Caco-2 (cell line): Measurements from ENCODE around the gene TMEM95. TPM values are rescaled to one million over a fixed set of nuclear protein-coding genes. Genes with fewer than 3 reads are reported as not detected.

Experiments
- BruUV-seq: library from RNA; stranded (reverse); fragments of 400-500 nt; replicated peaks from 2 replicates; lab custom pipeline; 2021; lab: Mats Ljungman, UMichigan
- CTCF ChIA-PET: fragments of 300-600 bp; sonication (Branson Sonifier 250); formaldehyde crosslinking; loops from one replicate; lab custom pipeline; 2022; ENCODE audit warnings: antibody characterized with exemption; lab: Charles Lee
- POLR2A ChIA-PET: fragments of 300-600 bp; sonication (Branson Sonifier 250); formaldehyde crosslinking; loops from one replicate; lab custom pipeline; 2022; ENCODE audit warnings: antibody characterized with exemption; lab: Charles Lee
- DNase-seq, 2 experiments: peaks; one replicate each; pipeline versions ENCODE4 v3.0.0 to v3.0.0-alpha.2; 2020 to 2022
- H3K27me3 ChIP-seq: replicated peaks from 2 replicates; pipeline ENCODE4 v1.6.0; 2011; ENCODE audit warnings: low read length; ENCODE audit not compliant: control insufficient read depth, insufficient read depth
- H3K36me3 ChIP-seq: 2 replicates; pipeline ENCODE4 v1.5.1; 2011; ENCODE audit warnings: low read length; ENCODE audit not compliant: control insufficient read depth, insufficient read depth
- H3K4me1 ChIP-seq: fragments of 250-450 bp; sonication (Bioruptor Pico); 2 replicates; pipeline ENCODE4 v1.5.1; 2020; ENCODE audit warnings: mild to moderate bottlenecking
- H3K4me3 ChIP-seq: 2 replicates; pipeline ENCODE4 v1.5.1; 2011; ENCODE audit warnings: low read depth, mild to moderate bottlenecking, control low read depth, low read length
- H3K9me3 ChIP-seq: fragments of 250-450 bp; sonication (Bioruptor Pico); 2 replicates; pipeline ENCODE4 v1.5.1; 2020; ENCODE audit warnings: mild to moderate bottlenecking, moderate library complexity
- H3K27ac Mint-ChIP-seq: one replicate; pipeline ENCODE4 v1.8.0; 2022; ENCODE audit warnings: mixed read lengths; ENCODE audit not compliant: unreplicated experiment
- H3K27me3 Mint-ChIP-seq: one replicate; pipeline ENCODE4 v1.8.0; 2022; ENCODE audit warnings: mixed read lengths; ENCODE audit not compliant: insufficient read depth, unreplicated experiment
- H3K36me3 Mint-ChIP-seq: one replicate; pipeline ENCODE4 v1.8.0; 2022; ENCODE audit warnings: mild to moderate bottlenecking, mixed read lengths; ENCODE audit not compliant: insufficient read depth, unreplicated experiment
- H3K4me1 Mint-ChIP-seq: one replicate; pipeline ENCODE4 v1.8.0; 2022; ENCODE audit warnings: low read depth, mixed read lengths; ENCODE audit not compliant: unreplicated experiment
- H3K4me3 Mint-ChIP-seq: one replicate; pipeline ENCODE4 v1.8.0; 2022; ENCODE audit warnings: mild to moderate bottlenecking, moderate library complexity, mixed read lengths; ENCODE audit not compliant: unreplicated experiment
- H3K9me3 Mint-ChIP-seq: one replicate; pipeline ENCODE4 v1.8.0; 2022; ENCODE audit warnings: mixed read lengths; ENCODE audit not compliant: unreplicated experiment
- intact Hi-C: fragments of 100-400 bp; cut with micrococcal nuclease; formaldehyde crosslinking; loops from one replicate; pipeline ENCODE4 v1.10.0; 2022; ENCODE audit not compliant: unreplicated experiment
- total RNA-seq: library from RNA; stranded (reverse); gene quantifications from 2 replicates; pipeline ENCODE4 v1.2.3, GENCODE V29; 2022
- TF ChIP-seq, protein P1 (sequence below), 2 experiments: fragments of 200-600 bp in 1 of 2; IDR thresholded peaks; 1 replicate in 1 of 2; 2 replicates in 1 of 2; pipeline versions ENCODE4 v1.5.1 to v1.8.0; 2011 to 2022; ENCODE audit warnings: antibody characterized with exemption in 1 of 2, control low read depth in 1 of 2, inconsistent platforms in 1 of 2, low read depth in 1 of 2, low read length in 1 of 2, mild to moderate bottlenecking in 1 of 2, moderate library complexity in 1 of 2; ENCODE audit not compliant: insufficient read depth in 1 of 2, severe bottlenecking in 1 of 2, unreplicated experiment in 1 of 2

Gene TMEM95
- total RNA-seq, 1 experiment from 2014 or later: not detected

DNA sequence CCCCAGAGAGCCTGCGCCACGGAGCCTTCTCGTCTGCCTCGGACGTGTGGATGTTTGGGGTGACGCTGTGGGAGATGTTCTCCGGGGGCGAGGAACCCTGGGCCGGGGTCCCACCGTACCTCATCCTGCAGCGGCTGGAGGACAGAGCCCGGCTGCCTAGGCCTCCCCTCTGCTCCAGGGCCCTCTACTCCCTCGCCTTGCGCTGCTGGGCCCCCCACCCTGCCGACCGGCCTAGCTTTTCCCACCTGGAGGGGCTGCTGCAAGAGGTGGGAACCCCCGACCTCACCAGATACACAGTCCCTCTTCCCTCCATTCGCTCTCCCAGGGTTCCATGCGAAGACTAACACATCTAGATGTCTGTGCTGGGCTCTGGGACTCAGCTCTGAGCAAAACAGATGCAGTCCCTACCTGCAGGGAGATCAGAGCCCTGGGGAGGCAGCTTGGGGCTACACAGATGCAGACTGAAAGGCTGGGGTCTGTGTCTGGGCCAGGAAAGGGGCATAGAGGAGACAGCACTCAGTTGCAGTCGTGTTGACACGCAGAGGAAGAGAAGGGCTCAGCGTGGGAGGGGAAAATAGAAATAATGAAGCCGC lies 29.6 kb downstream of the TMEM95 start:
- no peaks in the 10 kb centered on the region for H3K27me3 Mint-ChIP-seq
- no peaks in the 10 kb centered on the region for H3K9me3 Mint-ChIP-seq
- ChIA-PET CTCF (no interaction called here), POLR2A (no interaction called here)
- H3K27me3 ChIP-seq: no peaks in the 10 kb centered on the region
- no peaks in the 10 kb centered on the region for H3K36me3 ChIP-seq
- peaks cover 7% of the 10 kb centered on the region for H3K4me1 Mint-ChIP-seq
- no peak for DNase-seq
- H3K36me3 Mint-ChIP-seq: peaks cover 5% of the 10 kb centered on the region
- H3K4me1 ChIP-seq: no peaks in the 10 kb centered on the region
- TF ChIP-seq, protein P1, sequence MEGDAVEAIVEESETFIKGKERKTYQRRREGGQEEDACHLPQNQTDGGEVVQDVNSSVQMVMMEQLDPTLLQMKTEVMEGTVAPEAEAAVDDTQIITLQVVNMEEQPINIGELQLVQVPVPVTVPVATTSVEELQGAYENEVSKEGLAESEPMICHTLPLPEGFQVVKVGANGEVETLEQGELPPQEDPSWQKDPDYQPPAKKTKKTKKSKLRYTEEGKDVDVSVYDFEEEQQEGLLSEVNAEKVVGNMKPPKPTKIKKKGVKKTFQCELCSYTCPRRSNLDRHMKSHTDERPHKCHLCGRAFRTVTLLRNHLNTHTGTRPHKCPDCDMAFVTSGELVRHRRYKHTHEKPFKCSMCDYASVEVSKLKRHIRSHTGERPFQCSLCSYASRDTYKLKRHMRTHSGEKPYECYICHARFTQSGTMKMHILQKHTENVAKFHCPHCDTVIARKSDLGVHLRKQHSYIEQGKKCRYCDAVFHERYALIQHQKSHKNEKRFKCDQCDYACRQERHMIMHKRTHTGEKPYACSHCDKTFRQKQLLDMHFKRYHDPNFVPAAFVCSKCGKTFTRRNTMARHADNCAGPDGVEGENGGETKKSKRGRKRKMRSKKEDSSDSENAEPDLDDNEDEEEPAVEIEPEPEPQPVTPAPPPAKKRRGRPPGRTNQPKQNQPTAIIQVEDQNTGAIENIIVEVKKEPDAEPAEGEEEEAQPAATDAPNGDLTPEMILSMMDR (IDR thresholded peaks at IDR 0.05; ENCODE audit: insufficient read depth in 1 of 2, low read depth in 1 of 2, low read length in 1 of 2, severe bottlenecking in 1 of 2, unreplicated experiment in 1 of 2): no peak
- H3K27ac Mint-ChIP-seq: no peak overlapping the region
- no peak overlapping the region for H3K4me3 Mint-ChIP-seq
- no peaks in the 10 kb centered on the region for H3K9me3 ChIP-seq
- H3K4me3 ChIP-seq: no peak overlapping the region
- intact Hi-C loops: no loop called here
- BruUV-seq: no TSS peak

DNA sequence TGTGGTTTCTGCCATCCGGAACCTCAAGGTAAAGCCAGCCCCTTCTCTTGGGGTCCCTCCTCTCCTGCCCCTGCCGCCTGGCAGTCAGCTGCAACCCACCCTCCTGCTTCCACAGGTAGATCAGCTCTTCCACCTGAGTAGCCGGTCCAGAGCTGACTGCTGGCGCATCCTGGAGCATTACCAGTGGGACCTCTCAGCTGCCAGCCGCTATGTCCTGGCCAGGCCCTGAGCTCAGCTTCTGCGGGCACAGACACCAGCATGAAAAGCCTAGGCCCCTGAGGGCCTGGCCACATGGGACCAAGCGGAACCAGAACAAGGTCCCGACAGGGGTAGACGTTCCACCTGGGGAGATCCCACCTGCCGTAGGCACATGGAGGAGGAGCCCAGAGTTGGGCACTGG lies 33.9 kb downstream of the TMEM95 start:
- Mint-ChIP-seq H3K27me3 (no peaks in the 10 kb centered on the region), H3K4me3 (no peak overlapping the region), H3K27ac (no peak overlapping the region), H3K9me3 (no peaks in the 10 kb centered on the region), H3K36me3 (no peaks in the 10 kb centered on the region), H3K4me1 (no peaks in the 10 kb centered on the region)
- Histone ChIP-seq H3K4me3 (no peak overlapping the region), H3K27me3 (no peaks in the 10 kb centered on the region), H3K4me1 (no peaks in the 10 kb centered on the region), H3K9me3 (no peaks in the 10 kb centered on the region), H3K36me3 (no peaks in the 10 kb centered on the region)
- ChIA-PET POLR2A (no interaction called here), CTCF (no interaction called here)
- intact Hi-C loops: no loop called here
- BruUV-seq: no TSS peak
- no peak for DNase-seq
- TF ChIP-seq, protein P1 (IDR thresholded peaks at IDR 0.05; ENCODE audit: insufficient read depth in 1 of 2, low read depth in 1 of 2, low read length in 1 of 2, severe bottlenecking in 1 of 2, unreplicated experiment in 1 of 2): no peak

DNA sequence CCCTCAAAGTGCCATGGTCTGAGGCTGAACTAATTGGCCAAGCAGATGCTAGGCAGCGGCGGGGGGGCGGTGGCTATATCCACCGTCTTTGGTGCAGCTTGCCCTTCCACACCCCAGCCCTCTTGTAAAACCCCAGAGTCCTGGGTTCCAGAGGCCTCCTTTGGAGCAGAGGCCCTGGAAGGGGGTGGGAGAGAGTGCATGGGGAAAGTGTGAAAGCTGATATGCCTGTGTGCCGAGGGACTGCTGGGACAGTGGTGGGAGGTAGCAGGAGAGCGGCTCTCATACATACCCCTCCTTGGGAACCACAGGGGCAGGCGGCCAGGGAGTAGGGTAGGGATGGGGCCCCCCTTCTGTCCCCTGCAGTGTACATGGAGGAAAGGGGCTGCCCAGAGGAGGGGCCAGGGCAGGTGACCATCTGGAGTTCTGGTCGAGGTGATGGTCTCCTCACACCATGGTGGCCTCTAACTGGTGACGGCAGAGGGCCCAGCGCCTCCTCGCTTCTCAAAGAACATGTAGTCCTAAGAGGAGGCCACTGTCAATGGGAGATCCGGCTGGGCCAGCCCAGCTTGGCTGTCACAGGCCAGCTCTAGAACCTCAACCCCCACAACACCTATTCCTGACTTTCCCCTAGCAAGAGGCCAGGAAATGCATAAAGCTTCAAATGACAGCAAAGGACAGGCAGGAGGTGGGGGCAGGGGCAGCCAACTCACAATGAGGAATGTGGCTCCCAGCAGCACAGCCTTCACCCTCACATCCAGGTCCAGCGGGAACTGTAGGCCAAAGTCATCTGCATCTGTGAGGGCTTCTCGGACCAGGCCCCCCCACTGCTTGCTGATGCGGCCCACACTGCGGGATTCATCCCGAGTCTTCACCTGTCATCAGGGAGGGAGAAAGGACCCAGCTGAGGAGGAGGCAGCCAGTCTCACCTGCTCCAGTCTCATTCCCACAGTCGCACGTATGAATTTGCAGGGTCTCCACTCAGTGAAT lies 35.3 kb downstream of the TMEM95 start:
- H3K9me3 Mint-ChIP-seq: no peaks in the 10 kb centered on the region
- DNase-seq: no peak
- no peaks in the 10 kb centered on the region for H3K27me3 Mint-ChIP-seq
- H3K4me1 Mint-ChIP-seq: no peaks in the 10 kb centered on the region
- no peak overlapping the region for H3K4me3 Mint-ChIP-seq
- Histone ChIP-seq H3K4me3 (no peak overlapping the region), H3K9me3 (no peaks in the 10 kb centered on the region), H3K4me1 (peaks cover 2% of the 10 kb centered on the region; the same call in 1 of the 2 replicates), H3K36me3 (no peaks in the 10 kb centered on the region), H3K27me3 (no peaks in the 10 kb centered on the region)
- POLR2A ChIA-PET: interaction anchor here (0.6 kb wide), 1 partner anchor 231 kb away, joined by 5 read pairs; no protein-coding TSS in a partner anchor
- H3K36me3 Mint-ChIP-seq: no peaks in the 10 kb centered on the region
- H3K27ac Mint-ChIP-seq: no peak overlapping the region
- BruUV-seq: no TSS peak
- TF ChIP-seq, protein P1 (IDR thresholded peaks at IDR 0.05; ENCODE audit: insufficient read depth in 1 of 2, low read depth in 1 of 2, low read length in 1 of 2, severe bottlenecking in 1 of 2, unreplicated experiment in 1 of 2): no peak
- CTCF ChIA-PET: no interaction called here
- intact Hi-C loops: no loop called here
